K562 (cell line): ENCODE data around the gene FADS6. TPM values are rescaled to one million over a fixed set of nuclear protein-coding genes. Genes with fewer than 3 reads are reported as not detected.
A peak's percentile ranks its signal among the peaks of the same experiment; 100 is the strongest.

Source experiments
- BRD9 ChIP-seq: fragments of 450-650 bp; IDR thresholded peaks from 2 replicates; pipeline ENCODE4 v1.6.1; 2018; ENCODE audit warnings: low read depth; ENCODE audit not compliant: partially characterized antibody
- CHD4 ChIP-seq: fragments of 200-600 bp; sonication (generic); IDR thresholded peaks from 3 replicates; pipeline ENCODE4 v1.6.1; 2012; ENCODE audit warnings: low read depth, mild to moderate bottlenecking, mixed read lengths, low read length, inconsistent platforms; ENCODE audit not compliant: insufficient read depth, insufficient replicate concordance, poor library complexity, severe bottlenecking
- CXXC5 ChIP-seq: fragments of 250-450 bp; sonication (Bioruptor Pico); IDR thresholded peaks from 2 replicates; pipeline ENCODE4 v1.8.0; 2022; ENCODE audit warnings: inconsistent platforms, mild to moderate bottlenecking, moderate library complexity
- ELK3 ChIP-seq: fragments of 450-650 bp; formaldehyde crosslinking; IDR thresholded peaks from 2 replicates; pipeline ENCODE4 v1.4.0; 2020; ENCODE audit warnings: mild to moderate bottlenecking
- GATAD2A ChIP-seq: fragments of 450-650 bp; IDR thresholded peaks from 2 replicates; pipeline ENCODE4 v1.6.1; 2017
- GTF2E2 ChIP-seq: fragments of 200-800 bp; sonication (Bioruptor generic); IDR thresholded peaks from 2 replicates; pipeline ENCODE4 v1.6.1; 2016; ENCODE audit warnings: missing genetic modification characterization, missing compliant biosample characterization
- HNRNPLL ChIP-seq: fragments of 200-400 bp; formaldehyde crosslinking; IDR thresholded peaks from 2 replicates; pipeline ENCODE4 v1.6.1; 2017; ENCODE audit warnings: low read length, low read depth, mild to moderate bottlenecking; ENCODE audit not compliant: poor library complexity, severe bottlenecking
- PCBP1 ChIP-seq: fragments of 200-400 bp; formaldehyde crosslinking; IDR thresholded peaks from 2 replicates; pipeline ENCODE4 v1.6.1; 2018; ENCODE audit warnings: mild to moderate bottlenecking, low read depth, low read length; ENCODE audit not compliant: poor library complexity, severe bottlenecking
- SMAD2 ChIP-seq: fragments of 150-350 bp; IDR thresholded peaks from 2 replicates; pipeline ENCODE4 v1.6.1; 2014; ENCODE audit warnings: low read depth, mild to moderate bottlenecking, low read length
- SMARCE1 ChIP-seq: fragments of 450-650 bp; IDR thresholded peaks from 2 replicates; pipeline ENCODE4 v1.7.1; 2016; ENCODE audit warnings: mild to moderate bottlenecking
- SNAPC5 ChIP-seq: fragments of 250-450 bp; sonication (Bioruptor Pico); IDR thresholded peaks from 2 replicates; pipeline ENCODE4 v1.8.0; 2021; ENCODE audit warnings: moderate library complexity, mild to moderate bottlenecking, inconsistent platforms
- STAT5B ChIP-seq: fragments of 250-450 bp; sonication (Bioruptor Pico); IDR thresholded peaks from 2 replicates; pipeline ENCODE4 v1.8.0; 2021; ENCODE audit warnings: mild to moderate bottlenecking, inconsistent platforms
- TAF7 ChIP-seq: fragments of 450-650 bp; IDR thresholded peaks from 2 replicates; pipeline ENCODE4 v1.6.1; 2016; ENCODE audit warnings: missing genetic modification characterization, missing compliant biosample characterization
- TEAD1 ChIP-seq, 2 experiments: fragments of 450-650 bp in 1 of 2; sonication (generic) in 1 of 2; formaldehyde crosslinking; IDR thresholded peaks; 2 replicates each; pipeline versions ENCODE4 v1.4.0 to v1.8.0; 2020 to 2022; ENCODE audit warnings: mild to moderate bottlenecking in 2 of 2, missing genetic modification reagents in 1 of 2
- ZBTB7A ChIP-seq: IDR thresholded peaks from 2 replicates; pipeline ENCODE4 v1.6.1; 2011; ENCODE audit warnings: low read depth, mild to moderate bottlenecking, low read length, moderate library complexity, borderline replicate concordance; ENCODE audit not compliant: control insufficient read depth
- ZFX ChIP-seq: sonication (generic); formaldehyde crosslinking; IDR thresholded peaks from 2 replicates; pipeline ENCODE4 v1.8.0; 2022; ENCODE audit warnings: mild to moderate bottlenecking, missing genetic modification reagents, moderate library complexity
- ZNF23 ChIP-seq: fragments of 250-450 bp; sonication (Bioruptor Pico); IDR thresholded peaks from 2 replicates; pipeline ENCODE4 v1.4.0; 2020; ENCODE audit warnings: mild to moderate bottlenecking
- ZNF232 ChIP-seq: sonication (generic); formaldehyde crosslinking; IDR thresholded peaks from 2 replicates; pipeline ENCODE4 v1.8.0; 2022; ENCODE audit warnings: mild to moderate bottlenecking, missing genetic modification reagents
- ZNF324 ChIP-seq: fragments of 250-450 bp; sonication (Bioruptor Pico); IDR thresholded peaks from 2 replicates; pipeline ENCODE4 v1.4.0; 2020; ENCODE audit warnings: mild to moderate bottlenecking
- ZNF76 ChIP-seq: fragments of 250-450 bp; sonication (Bioruptor Pico); IDR thresholded peaks from 2 replicates; pipeline ENCODE4 v1.4.0; 2020; ENCODE audit warnings: mild to moderate bottlenecking, moderate library complexity, borderline replicate concordance
- polyA plus RNA-seq, 8 experiments: library from polyadenylated mRNA; depleted of rRNA in 4 of 8; stranded (reverse) in 5 of 8; unstranded in 3 of 8; fragments of >200 nt; fragmentation: Nextera tagmentation in 2 of 8; fragmentation: Illumina TruSeq in 1 of 8; extraction: Ambion mirVana in 2 of 8; extraction: Trizol in 1 of 8; gene quantifications; 2 replicates each; pipeline versions ENCODE4 v1.2.1 to v1.2.3, GENCODE V29; 2011 to 2014; ENCODE audit warnings: inconsistent platforms in 1 of 8, missing spikeins in 1 of 8
- total RNA-seq, 7 experiments: library from RNA; depleted of rRNA in 6 of 7; stranded (reverse); fragments of >200 nt in 6 of 7; fragmentation: Illumina TruSeq in 2 of 7; extraction: Trizol in 2 of 7; gene quantifications; 2 replicates each; pipeline versions ENCODE4 v1.2.1 to v1.2.3, GENCODE V29; 2011 to 2021; ENCODE audit warnings: low replicate concordance in 1 of 7
- TF ChIP-seq, protein P1 (sequence below): fragments of 250-450 bp; sonication (Bioruptor Pico); IDR thresholded peaks from 2 replicates; pipeline ENCODE4 v1.8.0; 2021; ENCODE audit warnings: moderate library complexity, mild to moderate bottlenecking, inconsistent platforms
- TF ChIP-seq, protein P2 (sequence below): fragments of 450-650 bp; IDR thresholded peaks from 2 replicates; pipeline ENCODE4 v1.6.1; 2016
- TF ChIP-seq, protein P3 (sequence below): fragments of 450-650 bp; formaldehyde crosslinking; IDR thresholded peaks from 2 replicates; pipeline ENCODE4 v1.4.0; 2022; ENCODE audit warnings: missing genetic modification characterization

FADS6 gene
- total and polyA plus RNA-seq, 9 of the 15 experiments (the other 6 are each of a cell fraction or from before 2014, with no cell fraction given) = 0.18 to 0.22 TPM; not detected in 7

DNA sequence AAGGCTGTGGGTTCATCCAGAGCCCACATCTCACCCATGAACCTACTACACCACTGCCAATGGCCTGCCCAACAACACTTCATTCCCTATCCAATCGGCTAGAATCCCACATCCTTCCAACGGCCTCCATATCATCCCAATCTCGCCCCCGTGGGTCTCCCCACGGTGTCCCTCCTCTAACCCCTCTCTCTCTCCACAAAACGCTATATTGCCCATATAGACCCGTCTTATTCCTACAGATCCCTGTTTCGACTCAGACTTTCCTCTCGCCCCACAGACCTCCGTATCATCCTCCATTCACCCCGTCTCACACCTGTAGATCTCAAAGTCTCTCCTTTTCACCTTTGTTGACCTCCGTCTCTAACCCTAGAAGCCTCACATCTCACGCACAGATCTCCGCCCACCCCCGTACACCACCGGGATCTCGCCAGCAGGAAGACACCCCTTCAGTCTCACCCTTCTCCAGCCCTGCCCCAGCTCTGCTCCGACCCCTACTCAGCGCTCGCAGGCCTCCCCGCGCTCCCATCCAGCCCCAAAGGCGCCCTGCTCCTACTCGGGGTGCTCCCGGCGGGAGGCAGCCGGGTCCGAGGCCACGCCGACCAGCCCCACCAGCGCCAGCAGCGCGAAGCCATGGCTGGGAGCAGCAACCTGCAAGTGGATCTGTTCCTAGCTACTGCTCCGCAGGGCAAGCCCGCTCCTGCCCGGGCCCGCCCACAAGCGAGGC is 21.0 kb downstream of the FADS6 start, which contains the start of gene FDXR (continued):
- TF ChIP-seq, protein P1, sequence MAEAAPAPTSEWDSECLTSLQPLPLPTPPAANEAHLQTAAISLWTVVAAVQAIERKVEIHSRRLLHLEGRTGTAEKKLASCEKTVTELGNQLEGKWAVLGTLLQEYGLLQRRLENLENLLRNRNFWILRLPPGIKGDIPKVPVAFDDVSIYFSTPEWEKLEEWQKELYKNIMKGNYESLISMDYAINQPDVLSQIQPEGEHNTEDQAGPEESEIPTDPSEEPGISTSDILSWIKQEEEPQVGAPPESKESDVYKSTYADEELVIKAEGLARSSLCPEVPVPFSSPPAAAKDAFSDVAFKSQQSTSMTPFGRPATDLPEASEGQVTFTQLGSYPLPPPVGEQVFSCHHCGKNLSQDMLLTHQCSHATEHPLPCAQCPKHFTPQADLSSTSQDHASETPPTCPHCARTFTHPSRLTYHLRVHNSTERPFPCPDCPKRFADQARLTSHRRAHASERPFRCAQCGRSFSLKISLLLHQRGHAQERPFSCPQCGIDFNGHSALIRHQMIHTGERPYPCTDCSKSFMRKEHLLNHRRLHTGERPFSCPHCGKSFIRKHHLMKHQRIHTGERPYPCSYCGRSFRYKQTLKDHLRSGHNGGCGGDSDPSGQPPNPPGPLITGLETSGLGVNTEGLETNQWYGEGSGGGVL (CRISPR knock-in tag) = no peak
- no peak for TF ChIP-seq SNAPC5 (CRISPR knock-in tag)
- TF ChIP-seq ZBTB7A = peak; percentile 19; the same call in 1 of the 2 replicates
- TF ChIP-seq, protein P2, sequence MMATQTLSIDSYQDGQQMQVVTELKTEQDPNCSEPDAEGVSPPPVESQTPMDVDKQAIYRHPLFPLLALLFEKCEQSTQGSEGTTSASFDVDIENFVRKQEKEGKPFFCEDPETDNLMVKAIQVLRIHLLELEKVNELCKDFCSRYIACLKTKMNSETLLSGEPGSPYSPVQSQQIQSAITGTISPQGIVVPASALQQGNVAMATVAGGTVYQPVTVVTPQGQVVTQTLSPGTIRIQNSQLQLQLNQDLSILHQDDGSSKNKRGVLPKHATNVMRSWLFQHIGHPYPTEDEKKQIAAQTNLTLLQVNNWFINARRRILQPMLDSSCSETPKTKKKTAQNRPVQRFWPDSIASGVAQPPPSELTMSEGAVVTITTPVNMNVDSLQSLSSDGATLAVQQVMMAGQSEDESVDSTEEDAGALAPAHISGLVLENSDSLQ = 0 out of 2 replicates have a peak, but pooled peaks have one; percentile 15
- no peak for TF ChIP-seq ZNF232
- peak; percentile 33 for TF ChIP-seq BRD9
- TF ChIP-seq SMARCE1 = peak; percentile 57; the same call in 1 of the 2 replicates
- peak; percentile 1; the same call in 1 of the 2 replicates for TF ChIP-seq CXXC5 (CRISPR knock-in tag)
- TF ChIP-seq ELK3 = no peak
- no peak for TF ChIP-seq ZNF76 (CRISPR knock-in tag)
- TF ChIP-seq STAT5B (CRISPR knock-in tag) = no peak
- TF ChIP-seq GTF2E2 (tag) = peak; percentile 2; the same call in 1 of the 2 replicates
- no peak for TF ChIP-seq HNRNPLL
- TF ChIP-seq ZNF324 (CRISPR knock-in tag) = no peak
- TF ChIP-seq ZNF23 = no peak
- no peak for TF ChIP-seq CHD4
- TF ChIP-seq PCBP1 = peak; percentile 30
- TF ChIP-seq GATAD2A = no peak
- TF ChIP-seq TEAD1 (CRISPR knock-in tag; IDR thresholded peaks at IDR 0.05) = no peak
- peak; percentile 84 for TF ChIP-seq TAF7 (tag)
- TF ChIP-seq, protein P3, sequence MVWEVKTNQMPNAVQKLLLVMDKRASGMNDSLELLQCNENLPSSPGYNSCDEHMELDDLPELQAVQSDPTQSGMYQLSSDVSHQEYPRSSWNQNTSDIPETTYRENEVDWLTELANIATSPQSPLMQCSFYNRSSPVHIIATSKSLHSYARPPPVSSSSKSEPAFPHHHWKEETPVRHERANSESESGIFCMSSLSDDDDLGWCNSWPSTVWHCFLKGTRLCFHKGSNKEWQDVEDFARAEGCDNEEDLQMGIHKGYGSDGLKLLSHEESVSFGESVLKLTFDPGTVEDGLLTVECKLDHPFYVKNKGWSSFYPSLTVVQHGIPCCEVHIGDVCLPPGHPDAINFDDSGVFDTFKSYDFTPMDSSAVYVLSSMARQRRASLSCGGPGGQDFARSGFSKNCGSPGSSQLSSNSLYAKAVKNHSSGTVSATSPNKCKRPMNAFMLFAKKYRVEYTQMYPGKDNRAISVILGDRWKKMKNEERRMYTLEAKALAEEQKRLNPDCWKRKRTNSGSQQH = 0 out of 2 replicates have a peak, but pooled peaks have one; percentile 7
- TF ChIP-seq ZFX (CRISPR knock-in tag) = peak; percentile 41; the same call in 1 of the 2 replicates
- TF ChIP-seq SMAD2 = no peak
